NAMALWA (cell line): Measurements from ENCODE around the gene HPS4.

Source experiments
- DNase-seq: peaks from one replicate; pipeline ENCODE4 v3.0.0-alpha.2; 2015; ENCODE audit warnings: low spot score

The HPS4 gene

GRCh38 chr22:26464312-26464711 lies 19.3 kb downstream of the HPS4 start:
- DNase-seq: no peak

DNA sequence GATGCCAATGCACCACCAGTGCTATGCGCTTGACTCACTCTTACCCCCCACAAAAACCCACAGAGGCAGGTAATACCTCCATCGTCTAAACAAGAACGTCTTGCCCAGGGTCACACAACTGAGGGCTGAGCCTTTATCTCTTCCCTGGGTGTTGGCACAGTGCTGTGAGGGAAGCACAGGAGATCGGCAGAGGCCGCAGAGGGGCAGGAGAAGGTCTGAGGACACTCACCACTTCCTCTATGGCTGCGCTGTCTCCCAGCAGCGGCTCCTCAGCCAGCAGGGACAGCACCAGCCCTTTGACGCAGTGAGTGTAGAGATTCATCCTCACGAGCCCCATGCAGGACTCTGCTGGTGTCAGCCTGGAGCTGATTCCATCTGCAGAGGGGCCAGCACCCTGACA lies 19.9 kb downstream of the HPS4 start:
- DNase-seq: no peak

DNA sequence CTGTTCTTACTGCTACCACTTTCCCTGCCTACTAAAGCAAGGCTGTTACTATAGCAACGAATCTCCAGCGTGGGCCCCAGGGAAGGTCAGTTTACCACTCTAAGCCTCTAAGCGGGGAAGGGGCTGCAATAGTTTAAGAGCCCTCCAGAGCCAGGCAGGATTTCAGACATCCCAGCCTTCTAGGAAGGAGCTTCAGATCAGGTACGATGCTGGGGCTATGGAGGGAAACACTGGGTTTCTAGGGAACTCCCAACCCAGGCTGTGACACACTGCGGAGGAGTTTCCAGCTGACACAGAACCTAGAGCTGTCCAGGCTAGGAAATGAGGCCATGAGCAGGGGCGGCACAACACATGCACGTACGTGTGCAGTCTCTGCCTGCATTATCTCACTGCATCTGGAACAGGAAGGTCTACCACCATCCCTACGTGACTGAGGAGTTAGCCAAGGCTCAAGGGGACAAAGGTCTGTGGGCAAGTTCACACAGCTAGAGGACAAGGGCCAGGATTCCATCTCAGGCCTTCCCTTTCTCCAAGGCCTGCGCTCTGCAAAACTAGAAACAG lies 20.4 kb downstream of the HPS4 start:
- DNase-seq: no peak

- DNase-seq: no peak
Observed at GRCh38 chr22:26462641-26463040, 20.9 kb downstream of the HPS4 start.

DNA sequence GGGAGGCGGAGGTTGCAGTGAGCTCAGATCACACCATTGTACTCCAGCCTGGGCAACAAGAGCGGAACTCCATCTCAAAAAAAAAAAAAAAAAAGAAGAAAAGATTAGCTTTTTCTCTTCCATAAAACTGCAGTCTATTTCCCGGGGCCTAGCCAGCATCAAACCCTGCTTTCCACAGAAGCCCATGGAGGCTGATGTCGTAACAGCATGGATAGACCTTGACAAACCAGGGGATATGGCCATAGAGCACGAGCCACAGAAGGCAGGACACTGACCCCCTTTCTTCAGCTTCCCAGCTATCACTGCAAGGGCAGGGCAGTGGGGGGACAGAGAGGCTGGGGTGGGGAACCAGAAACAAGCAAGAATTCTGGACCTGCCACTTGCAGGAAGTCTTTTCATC lies 21.5 kb downstream of the HPS4 start:
- DNase-seq: no peak

GRCh38 chr22:26461188-26461810 lies 22.3 kb downstream of the HPS4 start:
- no peak for DNase-seq

DNA sequence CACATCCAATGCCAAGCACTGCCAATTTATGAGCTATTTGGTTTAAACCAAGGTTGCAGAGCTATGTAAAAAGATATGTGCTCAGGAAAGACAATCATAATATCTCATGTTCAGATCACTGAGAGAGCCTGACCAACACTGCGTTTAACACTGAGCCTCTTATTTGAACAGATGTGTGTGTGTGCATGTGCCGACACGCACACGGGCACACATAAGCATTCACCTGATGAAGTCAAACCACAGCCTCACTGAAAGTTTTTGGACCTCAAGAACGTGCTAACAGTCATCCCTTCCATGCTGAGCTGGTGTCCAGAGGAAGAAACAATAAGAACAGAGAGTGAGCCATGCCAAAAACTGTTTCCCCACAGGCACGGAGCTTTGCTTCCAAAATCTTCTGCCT lies 23.4 kb downstream of the HPS4 start:
- DNase-seq: no peak

DNA sequence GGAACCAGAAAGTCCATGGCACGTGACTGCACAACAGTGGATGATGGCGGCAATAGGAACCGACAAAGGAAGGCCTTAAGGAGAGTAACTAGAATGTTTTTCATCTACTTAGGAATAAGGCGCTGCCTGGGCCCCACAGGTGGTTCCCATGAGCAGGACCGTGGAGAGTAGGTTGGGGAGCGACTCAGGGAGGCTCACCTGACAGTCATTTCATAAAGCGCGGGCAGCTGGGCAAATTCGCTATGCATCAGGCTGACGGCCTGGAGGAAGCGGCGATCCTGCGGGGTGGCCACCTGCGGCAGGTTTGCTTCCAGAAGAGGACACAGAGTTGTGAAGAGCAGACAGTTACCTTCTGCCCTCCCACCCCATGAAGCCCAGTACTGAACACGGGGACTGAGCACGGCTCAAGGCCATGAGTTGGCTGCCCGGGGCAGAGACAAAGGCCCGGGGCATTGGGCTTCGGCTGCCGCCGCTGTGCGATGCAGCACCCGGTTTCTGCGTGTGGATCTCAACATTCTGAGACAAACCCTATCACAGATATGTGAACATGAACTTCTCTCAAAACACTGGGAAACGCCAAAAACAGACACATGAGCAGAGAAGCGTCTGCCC lies 25.8 kb downstream of the HPS4 start:
- DNase-seq: no peak

DNA sequence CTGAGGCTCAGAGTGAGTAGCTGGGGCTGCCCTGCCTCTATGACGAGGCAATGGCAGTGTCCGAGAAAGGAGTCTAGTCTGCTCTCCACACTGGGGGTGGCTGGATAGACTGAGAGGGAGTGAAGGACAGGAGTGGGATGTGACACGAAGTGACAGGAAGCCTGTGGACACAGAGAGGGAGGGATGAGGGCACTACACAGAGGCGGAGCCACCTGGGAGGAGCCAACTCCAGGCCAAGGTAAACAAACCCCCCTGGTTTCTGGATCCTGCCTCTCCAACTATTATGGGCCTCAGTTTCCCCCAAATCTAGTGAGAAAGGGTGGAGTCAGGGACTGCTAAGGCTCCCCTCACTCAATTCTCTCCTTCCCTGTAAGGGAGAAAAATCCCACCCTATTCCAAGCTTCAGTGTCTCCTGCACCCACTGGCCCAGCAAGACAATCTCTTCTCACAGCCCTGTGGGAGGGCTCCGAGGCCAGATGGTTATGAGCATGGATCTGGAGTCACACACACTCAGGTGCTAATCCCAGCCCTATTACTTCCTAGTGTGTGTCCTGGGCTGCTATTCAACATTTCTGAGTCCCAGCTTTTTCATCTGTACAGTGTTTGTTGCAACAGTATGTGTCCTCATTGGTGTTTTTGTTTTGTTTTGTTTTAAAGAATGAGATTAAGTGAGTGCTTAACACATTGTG lies 29.6 kb downstream of the HPS4 start:
- no peak for DNase-seq

- DNase-seq: no peak
Observed at GRCh38 chr22:26453216-26453615, 30.4 kb downstream of the HPS4 start.

DNA sequence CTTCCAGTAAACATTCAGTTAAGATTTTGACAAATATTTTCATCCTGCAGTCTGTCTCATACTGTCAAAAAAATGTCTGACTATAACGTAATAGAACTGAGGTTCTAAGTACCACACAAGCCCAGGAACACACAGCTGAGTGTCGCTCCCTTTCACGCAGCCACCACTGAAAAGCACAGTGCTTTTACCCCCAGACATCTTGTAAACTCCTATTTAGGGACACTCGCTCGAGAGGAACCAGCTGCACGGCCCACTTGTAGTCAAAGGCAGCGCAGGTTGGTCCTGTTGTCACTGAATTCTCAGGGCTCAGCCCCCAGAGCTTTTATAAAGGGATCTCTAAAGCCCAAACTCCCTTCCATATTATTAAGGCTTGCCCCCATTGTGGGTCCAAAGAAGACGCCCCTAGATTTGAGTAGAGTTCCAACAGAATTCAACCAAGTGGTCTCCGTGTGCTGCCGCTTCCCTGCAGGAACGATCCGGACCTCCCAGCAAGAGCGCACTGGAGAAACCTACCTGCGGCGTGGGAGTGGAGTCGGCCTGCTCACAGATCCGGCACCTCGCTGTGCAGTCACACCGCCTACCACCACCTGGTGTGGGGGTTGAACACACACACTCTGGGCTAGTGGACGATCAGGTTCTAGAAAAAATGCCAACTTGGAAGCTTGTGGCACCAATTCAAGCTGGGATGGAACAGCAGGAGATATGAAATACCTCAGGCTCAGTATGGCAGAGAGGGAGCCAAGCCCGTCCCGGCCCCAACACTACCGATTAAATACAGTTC lies 31.2 kb downstream of the HPS4 start:
- no peak for DNase-seq

DNA sequence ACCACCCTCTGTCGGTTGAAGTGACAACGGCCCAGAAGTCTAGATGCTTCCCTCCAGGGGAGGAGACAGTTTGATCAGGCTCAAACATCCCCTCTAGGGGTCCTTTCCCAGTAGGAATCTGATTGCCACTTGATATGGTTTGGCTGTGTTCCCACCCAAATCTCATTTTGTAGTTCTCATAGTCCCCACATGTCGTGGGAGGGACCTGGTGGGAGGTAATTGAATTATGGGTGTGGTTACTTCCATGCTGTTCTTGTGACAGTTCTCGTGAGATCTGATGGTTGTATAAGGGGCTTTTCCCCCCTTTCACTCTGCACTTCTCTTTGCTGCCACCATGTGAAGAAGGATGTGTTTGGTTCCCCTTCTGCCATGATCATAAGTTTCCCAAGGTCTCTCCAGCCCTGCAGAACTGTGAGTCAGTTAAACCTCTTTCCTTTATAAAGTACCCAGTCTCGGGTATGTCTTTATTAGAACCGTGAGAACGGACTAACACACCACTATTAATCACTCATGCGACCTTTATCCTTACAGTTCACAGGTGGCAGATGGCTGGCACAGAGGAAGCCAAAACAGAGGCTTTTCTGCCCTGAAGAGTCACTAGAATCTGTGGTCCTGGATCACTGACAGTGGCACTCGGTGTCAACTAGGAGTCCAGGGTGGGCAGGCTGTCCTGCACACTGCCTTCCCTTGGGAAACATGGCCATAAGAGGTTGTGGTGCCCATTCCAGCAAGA lies 33.0 kb downstream of the HPS4 start:
- no peak for DNase-seq

GRCh38 chr22:26448941-26449340 lies 34.6 kb downstream of the HPS4 start:
- no peak for DNase-seq

- DNase-seq: no peak
Observed at GRCh38 chr22:26448334-26448733, 35.2 kb downstream of the HPS4 start.

DNA sequence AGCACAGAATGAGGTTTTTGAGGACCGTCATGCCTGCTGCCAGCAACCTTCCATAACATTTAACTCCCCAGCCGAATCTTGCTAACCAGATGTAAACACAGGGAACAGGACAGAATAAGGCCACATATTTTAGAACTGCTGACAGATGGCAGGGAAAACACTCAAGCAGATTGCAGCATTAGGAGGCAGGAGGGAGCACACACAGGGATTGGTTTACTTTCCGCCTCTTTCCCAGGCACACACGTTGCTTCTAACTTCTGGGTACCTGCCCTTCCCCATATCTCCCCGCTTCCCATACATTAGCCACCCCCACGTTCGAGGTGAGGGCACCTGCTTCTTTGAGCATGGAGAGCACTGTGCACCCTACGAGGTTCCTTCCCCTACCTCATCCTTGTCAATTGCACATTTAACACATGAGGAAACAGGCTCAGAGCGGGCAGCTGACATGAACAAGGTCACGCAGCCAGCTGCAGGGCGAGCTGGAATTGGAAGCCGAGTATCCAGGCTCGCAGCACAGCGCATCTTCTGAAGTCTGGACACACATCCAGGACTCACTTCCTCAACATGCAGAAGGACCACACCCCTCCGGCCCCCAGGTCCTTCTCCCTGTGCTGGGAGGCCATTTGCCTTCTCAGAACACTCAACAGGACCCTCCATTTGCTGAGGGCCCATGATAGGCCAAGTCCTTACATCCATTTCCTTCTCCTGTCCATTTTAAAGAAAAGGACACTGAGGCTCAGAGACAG lies 35.8 kb downstream of the HPS4 start:
- DNase-seq: no peak

- no peak for DNase-seq
Observed at GRCh38 chr22:26446808-26447515, 36.6 kb downstream of the HPS4 start.

GRCh38 chr22:26445577-26446275 lies 37.9 kb downstream of the HPS4 start:
- no peak for DNase-seq

DNA sequence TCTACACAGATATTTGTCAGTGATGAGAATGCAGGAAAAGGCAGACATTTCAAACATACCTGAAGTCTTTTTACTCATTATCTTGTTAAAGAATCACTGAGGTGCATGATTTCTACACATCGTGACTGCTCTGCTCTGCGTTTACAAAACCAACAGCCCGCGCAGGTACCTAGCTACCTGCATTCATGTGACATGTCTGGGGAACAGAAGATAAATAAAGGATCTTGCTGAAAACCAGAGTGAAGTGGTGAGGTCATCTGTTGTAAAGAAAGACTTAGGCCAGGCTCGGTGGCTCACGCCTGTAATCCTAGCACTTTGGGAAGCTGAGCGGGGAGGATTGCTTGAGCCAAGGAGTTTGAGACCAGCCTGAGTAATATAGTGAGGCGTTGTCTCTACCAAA lies 38.8 kb downstream of the HPS4 start:
- DNase-seq: no peak

DNA sequence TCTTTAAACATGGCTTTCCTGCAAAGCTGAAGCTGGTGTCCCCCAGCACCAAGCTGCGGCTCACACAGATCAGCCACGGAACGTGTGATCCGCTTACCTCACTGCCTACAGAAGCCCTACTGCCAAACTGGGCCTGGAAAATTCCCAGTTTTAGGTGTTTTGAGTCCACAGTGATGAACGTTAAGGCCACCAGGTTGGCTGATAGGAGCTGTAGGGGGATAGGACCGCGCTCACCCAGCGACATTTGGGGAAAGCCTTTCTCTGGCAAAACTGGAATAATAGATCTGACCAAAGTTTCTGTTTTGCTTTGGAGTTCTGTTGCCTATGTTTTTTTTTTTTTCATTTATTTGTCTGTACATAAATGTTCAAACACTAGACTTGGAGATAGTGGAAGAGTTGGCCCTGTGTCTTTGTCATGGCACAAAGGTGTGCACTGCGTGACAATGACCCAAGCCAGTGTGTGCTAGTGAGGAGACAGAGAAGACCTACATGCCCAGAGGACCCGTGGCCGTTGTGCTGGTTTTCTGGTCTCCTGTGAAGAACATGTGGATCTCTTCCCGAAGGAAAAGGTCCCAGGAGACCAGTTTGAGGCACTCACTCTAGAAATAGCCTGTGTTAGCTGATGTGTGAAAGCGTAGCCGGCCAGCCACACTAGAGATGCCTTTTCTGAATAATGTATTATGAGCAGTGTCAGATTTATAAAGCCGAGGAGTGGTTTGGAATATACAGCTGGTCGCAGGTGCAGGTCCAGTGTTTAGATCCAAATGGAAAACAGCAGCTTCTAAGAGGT lies 39.5 kb downstream of the HPS4 start:
- DNase-seq: no peak
